Amniotic stem cell (primary cell): ENCODE measurements around the gene FCSK.
"Not testable (repeated sequence)": the region's sequence is repeated elsewhere in the genome, so short reads cannot be mapped to it uniquely, and the experiment has no call there.

Source experiments
- DNase-seq: peaks from one replicate; lab custom pipeline; 2025; lab: John Stamatoyannopoulos, UW

Gene FCSK

GRCh38 chr16:70454222-70455034, at the start of gene FCSK:
Gene FCSK, plus strand, starts transcription at chr16:70454595. Its CDS starts 8,596 bp downstream, at chr16:70463191.
- DNase-seq: no peak

GRCh38 chr16:70406104-70406503, 48.3 kb upstream of the FCSK start:
- not testable (repeated sequence) for DNase-seq

GRCh38 chr16:70407811-70408274, 46.6 kb upstream of the FCSK start:
- DNase-seq: no peak

- no peak for DNase-seq
These were observed 43.7 kb upstream of the FCSK start for GRCh38 chr16:70410734-70411133.

GRCh38 chr16:70412385-70412784, 42.0 kb upstream of the FCSK start:
- no peak for DNase-seq

GRCh38 chr16:70413572-70413971, 40.8 kb upstream of the FCSK start:
- DNase-seq: not testable (repeated sequence)

- DNase-seq: no peak
These were observed 37.4 kb upstream of the FCSK start for GRCh38 chr16:70416748-70417616.

- no peak for DNase-seq
These were observed 36.7 kb upstream of the FCSK start for GRCh38 chr16:70417661-70418060.

GRCh38 chr16:70418274-70418992, 36.0 kb upstream of the FCSK start:
- no peak for DNase-seq

- no peak for DNase-seq
These were observed 35.4 kb upstream of the FCSK start for GRCh38 chr16:70418993-70419318.

GRCh38 chr16:70419384-70420327, 34.7 kb upstream of the FCSK start:
- DNase-seq: no peak

- DNase-seq: no peak
These were observed 33.4 kb upstream of the FCSK start for GRCh38 chr16:70421014-70421413.

GRCh38 chr16:70421473-70422311, 32.7 kb upstream of the FCSK start:
- no peak for DNase-seq

GRCh38 chr16:70422543-70422942, 31.9 kb upstream of the FCSK start:
- no peak for DNase-seq

- DNase-seq: no peak
These were observed 26.6 kb upstream of the FCSK start for GRCh38 chr16:70427786-70428177.

- DNase-seq: peak; percentile 88
These were observed 26.0 kb upstream of the FCSK start for GRCh38 chr16:70428178-70428998.

- DNase-seq: no peak
These were observed 24.3 kb upstream of the FCSK start for GRCh38 chr16:70429888-70430666.

- DNase-seq: no peak
These were observed 23.5 kb upstream of the FCSK start for GRCh38 chr16:70430667-70431536.
